GM23338 (cell line): ENCODE measurements around the gene CTNNBIP1. TPM values are rescaled to one million over a fixed set of nuclear protein-coding genes. Genes with fewer than 3 reads are reported as not detected.

Experiments used
- ATAC-seq: fragments of 200-7000 bp; cut with Tn5 transposase; 3 replicates; pipeline ENCODE4 v1.9.1; 2020
- DNase-seq: peaks from one replicate; pipeline ENCODE4 v3.0.0-alpha.2; 2015; ENCODE audit warnings: low spot score
- H2AFZ ChIP-seq: fragments of 200-600 bp; sonication (generic); 2 replicates; pipeline ENCODE4 v1.8.0; 2016; ENCODE audit warnings: antibody characterized with exemption, mild to moderate bottlenecking, moderate library complexity
- H3F3A ChIP-seq: fragments of 200-600 bp; sonication (generic); replicated peaks from 2 replicates; pipeline ENCODE4 v1.8.0; 2017; ENCODE audit warnings: antibody characterized with exemption, mixed run types, low read depth
- H3K27ac ChIP-seq: fragments of 200-600 bp; sonication (generic); 2 replicates; pipeline ENCODE4 v1.6.1; 2016; ENCODE audit warnings: low read depth
- H3K27me3 ChIP-seq: fragments of 200-600 bp; sonication (generic); 2 replicates; pipeline ENCODE4 v1.8.0; 2016; ENCODE audit warnings: mild to moderate bottlenecking, mixed run types, moderate library complexity; ENCODE audit not compliant: insufficient read depth
- H3K36me3 ChIP-seq: fragments of 200-600 bp; sonication (generic); 2 replicates; pipeline ENCODE4 v1.8.0; 2016; ENCODE audit warnings: mild to moderate bottlenecking; ENCODE audit not compliant: insufficient read depth
- H3K4me1 ChIP-seq: fragments of 200-600 bp; sonication (generic); 2 replicates; pipeline ENCODE4 v1.8.0; 2016; ENCODE audit warnings: mild to moderate bottlenecking, moderate library complexity; ENCODE audit not compliant: insufficient read depth
- H3K4me2 ChIP-seq: fragments of 200-600 bp; sonication (generic); 2 replicates; pipeline ENCODE4 v1.7.1; 2017; ENCODE audit warnings: mixed run types
- H3K4me3 ChIP-seq: fragments of 200-600 bp; sonication (generic); 2 replicates; pipeline ENCODE4 v1.6.1; 2016; ENCODE audit warnings: mixed run types
- H3K79me2 ChIP-seq: fragments of 200-600 bp; sonication (generic); replicated peaks from 2 replicates; pipeline ENCODE4 v1.8.0; 2017; ENCODE audit warnings: mild to moderate bottlenecking; ENCODE audit not compliant: insufficient read depth
- H3K9me2 ChIP-seq: fragments of 200-600 bp; sonication (generic); 2 replicates; pipeline ENCODE4 v1.8.0; 2017; ENCODE audit not compliant: insufficient read depth
- H4K20me1 ChIP-seq: fragments of 200-600 bp; sonication (generic); replicated peaks from 2 replicates; pipeline ENCODE4 v1.8.0; 2017; ENCODE audit warnings: mild to moderate bottlenecking; ENCODE audit not compliant: insufficient read depth
- H3K27ac Mint-ChIP-seq: 2 replicates; pipeline ENCODE4 v1.8.0; 2020; ENCODE audit warnings: inconsistent platforms, mild to moderate bottlenecking, moderate library complexity, mixed read lengths
- H3K27me3 Mint-ChIP-seq: 3 replicates; pipeline ENCODE4 v1.8.0; 2022; ENCODE audit warnings: low read depth, mild to moderate bottlenecking, moderate library complexity, mixed read lengths, inconsistent platforms; ENCODE audit not compliant: insufficient read depth, poor library complexity
- H3K36me3 Mint-ChIP-seq: 3 replicates; pipeline ENCODE4 v1.8.0; 2021; ENCODE audit warnings: low read depth, mild to moderate bottlenecking, inconsistent platforms, moderate library complexity, mixed read lengths
- H3K4me1 Mint-ChIP-seq: 3 replicates; pipeline ENCODE4 v1.8.0; 2020; ENCODE audit warnings: mild to moderate bottlenecking, inconsistent platforms, mixed read lengths
- H3K4me3 Mint-ChIP-seq: 3 replicates; pipeline ENCODE4 v1.8.0; 2021; ENCODE audit warnings: moderate library complexity, mild to moderate bottlenecking, inconsistent platforms, mixed read lengths
- H3K9me3 Mint-ChIP-seq: 3 replicates; pipeline ENCODE4 v1.8.0; 2020; ENCODE audit warnings: moderate library complexity, mild to moderate bottlenecking, inconsistent platforms, mixed read lengths
- CREB1 ChIP-seq: fragments of 250-450 bp; sonication (Bioruptor Pico); IDR thresholded peaks from 2 replicates; pipeline ENCODE4 v1.5.0; 2020; ENCODE audit warnings: low read depth, mild to moderate bottlenecking, moderate library complexity
- CTCF ChIP-seq, 2 experiments: fragments of 200-600 bp in 1 of 2; sonication (generic) in 1 of 2; conservative IDR thresholded peaks; 2 replicates each; pipeline versions ENCODE4 v1.5.1 to v1.6.1; 2016 to 2017; ENCODE audit warnings: antibody characterized with exemption in 2 of 2, low read depth in 2 of 2, mild to moderate bottlenecking in 2 of 2, moderate library complexity in 1 of 2
- ETS1 ChIP-seq: IDR thresholded peaks from 2 replicates; pipeline ENCODE4 v1.6.1; 2016; ENCODE audit warnings: antibody characterized with exemption
- EZH2phosphoT487 ChIP-seq: fragments of 200-600 bp; sonication (generic); IDR thresholded peaks from one replicate; pipeline ENCODE4 v1.8.1; 2018; ENCODE audit warnings: antibody characterized with exemption; ENCODE audit not compliant: unreplicated experiment
- JUNB ChIP-seq: IDR thresholded peaks from one replicate; pipeline ENCODE4 v1.6.1; 2016; ENCODE audit warnings: antibody characterized with exemption; ENCODE audit not compliant: unreplicated experiment
- STAT1 ChIP-seq: IDR thresholded peaks from one replicate; pipeline ENCODE4 v1.6.1; 2016; ENCODE audit warnings: antibody characterized with exemption; ENCODE audit not compliant: unreplicated experiment
- ZNF462 ChIP-seq: fragments of 250-450 bp; sonication (Bioruptor Pico); IDR thresholded peaks from 2 replicates; pipeline ENCODE4 v1.5.0; 2020; ENCODE audit warnings: mild to moderate bottlenecking, moderate library complexity
- polyA plus RNA-seq: library from polyadenylated mRNA; unstranded; fragments of >200 nt; fragmentation: Nextera tagmentation; extraction: Ambion mirVana; gene quantifications from 2 replicates; pipeline ENCODE4 v1.2.1, GENCODE V29; 2016
- total RNA-seq: library from RNA; depleted of rRNA; stranded (reverse); fragments of >200 nt; shearing (Covaris generic); gene quantifications from 2 replicates; pipeline ENCODE4 v1.2.3, GENCODE V29; 2014
- TF ChIP-seq, protein P1 (sequence below): IDR thresholded peaks from one replicate; pipeline ENCODE4 v1.6.1; 2018; ENCODE audit warnings: antibody characterized with exemption; ENCODE audit not compliant: unreplicated experiment

CTNNBIP1 gene
- total and polyA plus RNA-seq, 2 experiments from 2014 or later, result 30.3 to 55.1 TPM

- peaks cover 3% of the 10 kb centered on the region for H3K27me3 Mint-ChIP-seq
- Histone ChIP-seq H3K4me1 (peaks cover 7% of the 10 kb centered on the region; the same call in 1 of the 2 replicates), H2AFZ (no peak overlapping the region), H3K79me2 (no peaks in the 10 kb centered on the region), H3K4me2 (no peak overlapping the region), H3K27me3 (no peaks in the 10 kb centered on the region), H3F3A (0 out of 2 replicates have a peak, but pooled peaks cover 2% of the 10 kb centered on the region), H3K27ac (no peak overlapping the region), H3K36me3 (no peaks in the 10 kb centered on the region), H4K20me1 (no peaks in the 10 kb centered on the region), H3K4me3 (no peak overlapping the region), H3K9me2 (no peaks in the 10 kb centered on the region)
- no peak for TF ChIP-seq STAT1
- TF ChIP-seq ETS1, result no peak
- TF ChIP-seq, protein P1, sequence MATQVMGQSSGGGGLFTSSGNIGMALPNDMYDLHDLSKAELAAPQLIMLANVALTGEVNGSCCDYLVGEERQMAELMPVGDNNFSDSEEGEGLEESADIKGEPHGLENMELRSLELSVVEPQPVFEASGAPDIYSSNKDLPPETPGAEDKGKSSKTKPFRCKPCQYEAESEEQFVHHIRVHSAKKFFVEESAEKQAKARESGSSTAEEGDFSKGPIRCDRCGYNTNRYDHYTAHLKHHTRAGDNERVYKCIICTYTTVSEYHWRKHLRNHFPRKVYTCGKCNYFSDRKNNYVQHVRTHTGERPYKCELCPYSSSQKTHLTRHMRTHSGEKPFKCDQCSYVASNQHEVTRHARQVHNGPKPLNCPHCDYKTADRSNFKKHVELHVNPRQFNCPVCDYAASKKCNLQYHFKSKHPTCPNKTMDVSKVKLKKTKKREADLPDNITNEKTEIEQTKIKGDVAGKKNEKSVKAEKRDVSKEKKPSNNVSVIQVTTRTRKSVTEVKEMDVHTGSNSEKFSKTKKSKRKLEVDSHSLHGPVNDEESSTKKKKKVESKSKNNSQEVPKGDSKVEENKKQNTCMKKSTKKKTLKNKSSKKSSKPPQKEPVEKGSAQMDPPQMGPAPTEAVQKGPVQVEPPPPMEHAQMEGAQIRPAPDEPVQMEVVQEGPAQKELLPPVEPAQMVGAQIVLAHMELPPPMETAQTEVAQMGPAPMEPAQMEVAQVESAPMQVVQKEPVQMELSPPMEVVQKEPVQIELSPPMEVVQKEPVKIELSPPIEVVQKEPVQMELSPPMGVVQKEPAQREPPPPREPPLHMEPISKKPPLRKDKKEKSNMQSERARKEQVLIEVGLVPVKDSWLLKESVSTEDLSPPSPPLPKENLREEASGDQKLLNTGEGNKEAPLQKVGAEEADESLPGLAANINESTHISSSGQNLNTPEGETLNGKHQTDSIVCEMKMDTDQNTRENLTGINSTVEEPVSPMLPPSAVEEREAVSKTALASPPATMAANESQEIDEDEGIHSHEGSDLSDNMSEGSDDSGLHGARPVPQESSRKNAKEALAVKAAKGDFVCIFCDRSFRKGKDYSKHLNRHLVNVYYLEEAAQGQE, result no peak
- TF ChIP-seq JUNB, result no peak
- no peak for TF ChIP-seq EZH2phosphoT487
- no peak for TF ChIP-seq CREB1
- TF ChIP-seq ZNF462 (CRISPR knock-in tag), result no peak
- TF ChIP-seq CTCF (conservative IDR thresholded peaks at IDR 0.05; ENCODE audit: low read depth in 2 of 2), result no peak
- H3K4me3 Mint-ChIP-seq, result no peak overlapping the region
- no peak overlapping the region for H3K27ac Mint-ChIP-seq
- peaks cover 28% of the 10 kb centered on the region for H3K36me3 Mint-ChIP-seq
- peaks cover 17% of the 10 kb centered on the region for H3K4me1 Mint-ChIP-seq
- no peak for DNase-seq
- ATAC-seq, result no peak
- H3K9me3 Mint-ChIP-seq, result peaks cover 6% of the 10 kb centered on the region; the same call in 2 of the 3 replicates
These were observed 51.6 kb downstream of the CTNNBIP1 start for GRCh38 chr1:9858293-9859035.
